ENCODE results near the gene FBXL7.
A peak's percentile ranks its signal among the peaks of the same experiment; 100 is the strongest.

The FBXL7 gene

DNA sequence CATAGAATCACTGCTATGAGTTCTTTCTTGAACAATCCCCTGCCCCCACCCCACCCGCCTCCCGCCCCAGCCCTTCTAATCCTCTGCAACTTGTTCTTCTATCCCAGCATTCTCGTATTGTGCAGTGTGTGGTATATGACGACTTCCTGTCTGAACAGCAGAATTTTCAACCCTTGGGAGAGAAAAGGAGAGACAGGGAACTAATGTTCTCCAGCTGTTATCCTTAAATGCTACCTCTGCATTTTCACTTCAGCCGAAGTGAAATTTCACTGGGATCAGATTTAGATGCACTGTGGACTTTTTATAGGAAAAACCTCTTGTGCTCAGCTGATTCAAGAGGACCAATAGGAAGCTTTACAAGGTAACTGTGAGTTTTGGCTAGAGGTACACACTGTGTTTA lies 2.2 kb downstream of the FBXL7 start:
- TF ChIP-seq, protein P1, sequence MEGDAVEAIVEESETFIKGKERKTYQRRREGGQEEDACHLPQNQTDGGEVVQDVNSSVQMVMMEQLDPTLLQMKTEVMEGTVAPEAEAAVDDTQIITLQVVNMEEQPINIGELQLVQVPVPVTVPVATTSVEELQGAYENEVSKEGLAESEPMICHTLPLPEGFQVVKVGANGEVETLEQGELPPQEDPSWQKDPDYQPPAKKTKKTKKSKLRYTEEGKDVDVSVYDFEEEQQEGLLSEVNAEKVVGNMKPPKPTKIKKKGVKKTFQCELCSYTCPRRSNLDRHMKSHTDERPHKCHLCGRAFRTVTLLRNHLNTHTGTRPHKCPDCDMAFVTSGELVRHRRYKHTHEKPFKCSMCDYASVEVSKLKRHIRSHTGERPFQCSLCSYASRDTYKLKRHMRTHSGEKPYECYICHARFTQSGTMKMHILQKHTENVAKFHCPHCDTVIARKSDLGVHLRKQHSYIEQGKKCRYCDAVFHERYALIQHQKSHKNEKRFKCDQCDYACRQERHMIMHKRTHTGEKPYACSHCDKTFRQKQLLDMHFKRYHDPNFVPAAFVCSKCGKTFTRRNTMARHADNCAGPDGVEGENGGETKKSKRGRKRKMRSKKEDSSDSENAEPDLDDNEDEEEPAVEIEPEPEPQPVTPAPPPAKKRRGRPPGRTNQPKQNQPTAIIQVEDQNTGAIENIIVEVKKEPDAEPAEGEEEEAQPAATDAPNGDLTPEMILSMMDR (conservative IDR thresholded peaks at IDR 0.05), result no peak
- no peak overlapping the region for H3K27ac ChIP-seq

DNA sequence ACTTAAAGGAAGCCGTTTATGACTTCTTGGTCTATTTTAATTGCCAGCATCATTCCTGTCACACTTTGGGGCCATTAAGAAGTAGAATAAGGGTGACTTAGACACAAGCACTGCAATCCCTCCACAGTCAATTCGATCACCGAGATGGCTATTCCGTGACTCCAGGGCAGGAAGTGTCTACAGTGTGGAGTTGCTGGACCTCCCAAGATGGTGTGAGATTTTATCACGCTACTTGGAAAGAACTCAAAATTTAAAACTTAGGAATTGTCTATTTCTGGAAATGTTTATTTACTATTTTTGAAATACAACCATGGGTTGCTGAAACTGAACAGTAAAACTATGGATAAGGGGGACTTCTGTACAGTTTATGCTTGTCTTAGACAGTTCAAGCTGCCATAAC lies 6.2 kb downstream of the FBXL7 start:
- no peak overlapping the region for H3K27ac ChIP-seq
- TF ChIP-seq, protein P1 (conservative IDR thresholded peaks at IDR 0.05), result no peak

DNA sequence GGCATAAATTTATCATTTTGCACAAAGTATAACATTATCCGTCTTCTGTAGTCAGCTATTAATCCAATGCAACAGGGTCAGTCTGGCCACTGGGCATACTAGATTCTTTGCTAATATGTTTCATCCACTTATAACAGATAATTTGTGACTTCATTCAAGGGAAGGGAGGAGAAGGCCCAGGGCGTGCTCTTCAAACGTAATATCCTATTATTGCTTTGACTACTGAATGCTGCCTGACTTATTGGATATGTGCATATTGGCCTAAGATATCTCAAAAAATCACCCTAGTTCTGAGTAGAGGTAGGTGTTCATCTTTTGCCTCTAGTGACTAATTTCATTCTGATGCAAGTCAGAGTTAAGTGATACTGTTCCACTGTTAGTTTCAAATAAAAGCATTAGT lies 6.9 kb downstream of the FBXL7 start:
- TF ChIP-seq, protein P1 (conservative IDR thresholded peaks at IDR 0.05), result no peak
- H3K27ac ChIP-seq, result no peak overlapping the region

DNA sequence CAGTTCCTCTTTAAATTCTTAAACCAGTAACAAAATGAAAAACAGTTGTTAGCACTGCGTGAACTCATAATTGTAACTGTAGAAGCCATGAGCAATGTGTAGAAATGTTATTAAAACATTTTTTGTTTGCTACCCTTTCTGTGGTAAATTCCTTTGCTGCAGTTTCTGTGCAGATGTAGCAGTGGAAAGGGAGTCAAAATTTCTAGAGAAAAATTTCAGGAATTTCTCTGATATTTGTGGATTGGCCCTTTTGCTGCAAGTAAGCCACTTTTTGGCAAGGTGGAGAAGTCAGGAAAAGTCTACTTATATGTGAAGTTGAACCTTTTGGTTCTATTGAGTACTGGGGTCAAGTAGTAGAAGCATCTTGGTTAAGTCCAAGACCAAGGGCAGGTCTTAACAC lies 10.1 kb downstream of the FBXL7 start:
- H3K27ac ChIP-seq, result no peak overlapping the region

DNA sequence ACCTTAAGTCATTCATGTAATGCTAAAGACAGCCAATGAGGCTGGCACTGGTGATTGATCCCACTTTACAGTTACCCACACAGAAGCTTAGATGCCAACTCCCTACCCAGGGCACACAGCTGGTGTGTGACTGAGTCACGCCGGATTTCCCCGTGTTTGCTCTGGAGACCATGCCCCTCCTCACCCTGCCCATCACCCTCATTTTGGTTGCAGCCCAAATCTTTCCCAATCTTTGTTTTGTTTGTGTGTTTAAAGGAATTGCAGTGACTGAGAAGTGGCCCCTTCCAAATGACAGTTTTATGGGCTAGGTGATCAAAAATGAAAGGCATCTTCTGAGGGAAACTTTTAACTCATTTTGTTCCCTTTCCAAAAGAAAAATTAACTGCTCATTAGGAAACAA lies 10.9 kb downstream of the FBXL7 start:
- no peak overlapping the region for H3K27ac ChIP-seq
- TF ChIP-seq, protein P1 (conservative IDR thresholded peaks at IDR 0.05), result no peak

More for the DNA sequence above, 10.1 kb downstream of the FBXL7 start:
- TF ChIP-seq, protein P1 (conservative IDR thresholded peaks at IDR 0.05), result no peak

DNA sequence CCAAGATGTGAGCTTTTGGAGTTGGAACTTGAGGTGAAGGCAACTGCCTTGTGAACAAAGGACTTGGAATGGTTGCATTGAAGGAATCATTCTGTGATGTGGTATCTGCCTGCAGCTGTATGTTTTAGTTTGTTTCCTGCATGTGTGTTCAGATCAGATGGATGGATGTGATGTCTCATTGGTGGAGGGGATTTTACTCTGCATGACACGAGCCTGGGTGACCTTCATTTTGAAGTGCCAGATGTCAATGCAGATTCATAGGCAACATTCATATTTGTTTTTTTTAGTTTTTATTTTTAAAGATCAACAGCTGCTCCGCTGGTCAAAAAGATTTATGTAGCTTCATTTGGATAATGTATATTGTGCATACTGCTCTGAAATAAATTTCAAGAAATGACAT lies 13.5 kb downstream of the FBXL7 start:
- H3K27ac ChIP-seq, result no peak overlapping the region
- TF ChIP-seq, protein P1 (conservative IDR thresholded peaks at IDR 0.05), result no peak

DNA sequence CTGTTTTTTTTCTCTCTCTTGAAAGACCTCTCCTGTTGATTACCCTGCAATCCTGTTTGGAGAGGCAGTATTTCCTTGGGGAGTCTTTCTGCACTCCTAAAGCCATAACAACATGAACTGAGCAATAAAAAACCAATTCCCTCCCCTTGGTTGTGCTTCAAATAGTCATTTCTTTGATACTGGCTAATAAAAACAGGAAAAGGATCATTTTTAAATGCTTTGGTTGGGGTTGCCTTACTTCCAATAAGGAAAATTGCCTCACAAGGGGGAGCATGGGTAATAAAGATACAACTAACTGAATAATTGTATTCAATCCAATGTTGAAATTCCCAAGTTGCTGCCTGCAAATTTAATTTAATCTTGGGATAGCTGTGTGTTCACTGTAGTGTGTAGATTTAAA lies 13.9 kb downstream of the FBXL7 start:
- TF ChIP-seq, protein P1 (conservative IDR thresholded peaks at IDR 0.05), result no peak
- H3K27ac ChIP-seq, result no peak overlapping the region

DNA sequence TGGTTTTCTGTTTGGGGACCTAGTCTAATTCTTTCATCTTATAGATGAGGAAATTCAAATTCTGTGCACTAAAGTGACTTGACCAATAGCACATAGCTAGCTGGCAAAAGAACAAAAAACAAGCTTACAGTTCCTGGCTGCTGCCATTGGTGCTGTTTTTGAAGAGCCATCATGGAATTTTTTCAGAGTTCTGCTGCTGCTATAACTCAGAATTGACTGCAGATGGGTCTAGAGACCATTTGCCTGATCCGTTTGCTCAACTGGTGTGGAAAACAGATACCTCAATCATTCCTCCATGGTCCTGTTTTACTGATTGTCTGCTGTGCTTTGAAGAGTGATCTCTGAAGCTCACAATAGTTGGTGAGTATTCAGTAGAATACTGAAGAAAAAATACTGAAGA lies 15.2 kb downstream of the FBXL7 start:
- no peak overlapping the region for H3K27ac ChIP-seq
- TF ChIP-seq, protein P1 (conservative IDR thresholded peaks at IDR 0.05), result peak; percentile 37
